Breast epithelium (tissue), 3 donors: Measurements from ENCODE around the gene SELP.

ENCODE experiments used
- CTCF ChIP-seq, 3 donors: fragments of 450-650 bp; IDR thresholded peaks; one replicate each; pipeline ENCODE4 v1.5.1; 2016 to 2017; ENCODE audit warnings: antibody characterized with exemption in 3 of 3, mild to moderate bottlenecking in 3 of 3, moderate library complexity in 3 of 3
- POLR2A ChIP-seq: fragments of 450-650 bp; IDR thresholded peaks from one replicate; pipeline ENCODE4 v1.6.1; 2016; ENCODE audit warnings: antibody characterized with exemption, mild to moderate bottlenecking, moderate library complexity
- POLR2AphosphoS5 ChIP-seq, 3 donors: sonication (generic); formaldehyde crosslinking; IDR thresholded peaks; one replicate each; pipeline ENCODE4 v1.6.1; 2017; ENCODE audit warnings: antibody characterized with exemption in 3 of 3

GRCh38 chr1:169585181-169585580 lies 44.7 kb downstream of the SELP start:
- TF ChIP-seq CTCF (IDR thresholded peaks at IDR 0.05) (no peak), POLR2AphosphoS5 (IDR thresholded peaks at IDR 0.05) (no peak), POLR2A (no peak)
